GM19351 (cell line): ENCODE measurements around the gene ARAP2.
A peak's percentile ranks its signal among the peaks of the same experiment; 100 is the strongest.

Source experiments
- ATAC-seq: cut with Tn5 transposase; IDR thresholded peaks from one replicate; pipeline ENCODE4 v1.9.1; 2021; ENCODE audit warnings: mild to moderate bottlenecking, moderate library complexity; ENCODE audit not compliant: unreplicated experiment

The ARAP2 gene

GRCh38 chr4:36053930-36054329, 190.4 kb downstream of the ARAP2 start:
- no peak for ATAC-seq

DNA sequence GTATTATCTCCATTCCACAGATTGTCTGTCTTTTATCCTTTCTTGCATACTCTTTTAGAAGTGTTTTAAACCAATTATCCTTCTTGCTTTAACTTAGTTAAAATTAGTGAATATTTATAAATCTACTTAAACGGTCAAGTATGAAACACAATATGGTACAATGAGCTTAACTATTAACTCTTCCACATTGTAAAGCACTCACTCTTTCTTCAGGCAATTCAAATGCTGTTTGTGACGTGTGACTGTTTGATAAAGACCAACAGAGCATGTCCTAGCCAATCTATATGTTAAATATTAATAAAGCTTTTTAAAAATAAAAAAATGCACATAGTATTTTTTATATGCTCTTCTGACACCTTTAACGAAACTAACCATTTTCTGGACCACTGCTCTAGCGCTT, 192.7 kb downstream of the ARAP2 start:
- no peak for ATAC-seq

DNA sequence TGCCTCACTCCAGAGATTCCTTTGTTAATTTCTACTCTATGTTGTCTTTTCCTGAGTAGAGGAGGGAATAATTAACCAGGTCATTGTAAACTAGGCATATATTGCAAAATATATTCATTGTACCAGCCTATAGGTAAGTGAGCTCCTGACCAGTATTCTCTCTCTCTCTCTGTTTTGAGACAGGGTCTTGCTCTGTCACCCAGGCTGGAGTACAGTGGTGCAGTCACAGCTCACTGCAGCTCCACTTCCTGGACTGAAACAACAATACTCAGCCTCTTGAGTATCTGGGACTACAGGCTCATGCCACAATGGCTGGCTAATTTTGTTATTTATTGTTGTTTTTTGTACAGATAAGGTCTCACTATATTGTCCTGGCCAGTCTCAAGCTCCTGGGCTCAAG, 198.3 kb downstream of the ARAP2 start:
- no peak for ATAC-seq

- ATAC-seq, result no peak
Observed at GRCh38 chr4:36043901-36044300, 200.4 kb downstream of the ARAP2 start.

GRCh38 chr4:36043241-36043640, 201.1 kb downstream of the ARAP2 start:
- no peak for ATAC-seq

- ATAC-seq, result no peak
Observed at GRCh38 chr4:36042122-36042970, 202.0 kb downstream of the ARAP2 start.

DNA sequence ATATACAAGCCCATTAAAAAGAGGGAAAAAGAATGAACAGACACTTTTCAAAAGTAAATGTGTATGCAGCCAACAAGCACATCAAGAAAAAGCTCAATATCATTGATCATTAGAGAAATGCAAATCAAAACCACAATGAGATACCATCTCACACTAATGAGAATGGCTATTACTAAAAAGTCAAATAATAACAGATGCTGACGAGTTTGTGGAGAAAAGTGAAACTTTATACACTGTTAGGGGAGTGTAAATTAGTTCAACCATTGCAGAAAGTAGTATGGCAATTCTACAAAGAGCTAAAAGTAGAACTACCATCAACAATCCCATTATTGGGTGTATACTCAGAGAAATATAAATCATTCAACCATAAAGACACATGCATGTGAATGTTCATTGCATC, 203.0 kb downstream of the ARAP2 start:
- ATAC-seq, result peak; percentile 52

DNA sequence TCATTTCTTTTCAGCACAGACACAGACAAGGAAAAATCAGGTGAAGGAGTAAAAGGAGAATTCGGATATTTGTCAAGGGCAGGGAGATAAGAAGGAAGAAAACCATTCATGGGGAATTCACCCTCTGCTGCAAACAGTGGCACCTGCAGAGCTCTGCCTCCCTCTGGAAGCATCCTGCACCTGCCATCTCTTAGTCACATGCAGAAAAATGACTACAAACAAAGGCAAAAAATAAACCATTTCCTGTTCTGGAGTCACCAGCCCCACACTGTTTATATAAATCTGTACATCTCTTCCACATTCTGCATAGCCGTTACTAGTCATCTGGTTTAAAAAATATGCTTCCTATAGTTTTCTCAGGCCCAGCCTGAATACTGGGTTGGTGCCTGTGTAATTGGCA, 205.3 kb downstream of the ARAP2 start:
- no peak for ATAC-seq

DNA sequence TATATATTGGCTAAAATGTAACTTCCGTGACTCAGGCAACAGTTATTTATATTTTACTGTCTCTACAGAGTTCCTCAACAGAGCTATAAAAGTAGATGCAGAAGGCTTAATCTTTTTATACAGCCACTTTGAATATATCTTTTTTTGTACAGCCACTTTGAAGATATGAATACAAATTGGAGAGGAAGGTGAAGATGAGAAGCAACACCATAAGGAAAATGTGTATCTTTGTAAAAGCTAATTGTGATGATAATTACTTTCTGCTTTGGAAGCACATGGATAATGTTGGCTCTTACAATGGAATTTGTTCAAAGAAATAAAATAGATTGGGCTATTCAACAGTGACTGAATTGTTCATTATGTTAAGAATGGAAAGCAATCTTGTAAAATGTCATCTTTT, 205.8 kb downstream of the ARAP2 start:
- ATAC-seq, result no peak

GRCh38 chr4:36037127-36037526, 207.2 kb downstream of the ARAP2 start:
- no peak for ATAC-seq

DNA sequence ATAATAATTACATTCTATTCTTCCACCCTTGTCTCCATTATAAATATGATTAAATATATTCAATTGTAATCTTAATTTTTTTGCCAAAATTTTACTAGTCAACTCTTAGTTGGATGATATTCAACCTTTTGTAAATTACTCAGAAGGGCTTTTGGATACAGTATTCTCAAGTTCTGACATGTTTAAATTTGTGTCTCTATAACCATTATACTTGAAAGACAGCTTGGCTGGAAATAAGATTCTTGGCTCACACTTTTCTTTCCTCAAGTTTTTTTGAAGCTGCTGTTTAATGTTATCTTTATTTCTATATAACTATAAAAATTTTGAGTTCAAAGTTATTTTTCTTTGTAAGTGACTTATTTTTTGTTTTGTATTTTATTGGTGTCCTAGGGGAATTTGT, 214.4 kb downstream of the ARAP2 start:
- ATAC-seq, result no peak

DNA sequence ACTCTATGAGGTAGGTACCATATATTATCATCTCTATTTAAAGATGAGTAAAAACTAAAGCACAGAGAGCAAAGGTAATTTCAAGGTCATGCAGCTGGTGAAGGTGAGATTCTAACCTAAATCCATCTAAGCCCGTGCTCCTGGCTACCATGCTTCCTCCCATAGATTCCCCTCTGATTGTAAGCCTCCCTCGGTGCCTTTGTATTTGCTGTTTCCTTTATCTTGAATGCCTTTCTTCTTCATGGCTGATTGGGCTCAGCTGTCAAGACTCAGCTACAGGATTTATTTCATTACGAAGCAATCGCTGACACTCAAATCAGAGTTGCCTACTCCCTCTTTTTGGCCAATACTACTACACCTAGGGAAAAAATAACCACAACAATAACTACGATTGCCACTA, 217.1 kb downstream of the ARAP2 start:
- no peak for ATAC-seq

- ATAC-seq, result no peak
Observed at GRCh38 chr4:36026348-36026880, 217.9 kb downstream of the ARAP2 start.

DNA sequence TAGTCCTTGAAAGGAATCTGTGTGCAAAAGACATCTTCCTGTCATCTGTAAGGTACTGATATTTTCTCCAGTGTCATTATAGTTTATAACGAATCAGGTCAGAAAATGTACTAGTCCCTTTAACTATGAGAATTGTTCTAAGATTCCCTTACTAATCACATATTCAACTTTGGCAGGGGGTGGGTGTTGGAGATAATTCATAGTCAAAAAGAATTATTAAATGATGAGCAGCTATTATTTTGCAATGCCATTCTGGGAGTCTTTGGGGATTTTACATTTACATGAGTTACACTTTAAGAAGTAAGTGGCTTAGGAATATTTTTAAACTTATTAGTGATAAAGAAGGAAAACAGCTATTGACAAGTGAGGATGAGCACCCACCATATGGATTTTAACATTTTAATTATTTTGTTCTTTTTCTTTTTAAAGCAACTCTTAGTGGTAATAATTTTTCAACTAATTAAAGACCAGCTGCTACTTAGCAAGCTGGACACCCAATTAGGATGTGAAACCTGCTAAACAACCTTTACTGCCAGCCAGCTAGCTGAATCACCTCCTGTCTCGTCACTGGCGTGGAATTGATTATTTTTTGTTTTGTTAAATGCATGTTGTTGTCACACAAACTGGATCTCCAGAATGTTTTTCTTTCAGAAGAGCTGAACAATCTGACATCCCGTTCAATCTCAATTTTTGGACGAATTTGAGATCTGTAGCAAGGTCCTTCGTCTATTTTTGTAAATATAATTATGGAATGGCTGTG, 219.2 kb downstream of the ARAP2 start:
- ATAC-seq, result no peak

DNA sequence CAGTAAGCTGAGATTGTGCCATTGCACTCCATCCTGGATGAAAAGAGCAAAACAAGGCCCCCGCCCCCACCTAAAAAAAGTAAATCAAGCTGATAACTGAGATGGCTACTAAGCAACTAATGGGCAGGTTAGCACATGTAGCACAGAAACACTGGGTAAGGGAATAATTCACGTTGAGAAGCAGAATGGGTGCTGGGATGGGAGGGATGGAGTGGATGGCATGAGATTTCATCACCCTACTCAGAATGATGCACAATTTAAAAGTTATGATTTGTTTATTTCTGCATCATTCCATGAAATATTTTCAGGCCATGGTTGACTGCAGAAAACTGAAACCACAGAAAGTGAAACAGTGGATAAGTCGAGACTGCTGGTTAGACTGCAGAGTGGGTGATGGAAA, 224.0 kb downstream of the ARAP2 start:
- no peak for ATAC-seq
